Hepatocyte (in vitro differentiated cells): Measurements from ENCODE around the gene ADORA1. TPM values are rescaled to one million over a fixed set of nuclear protein-coding genes. Genes with fewer than 3 reads are reported as not detected.

Experiments used
- DNase-seq: peaks from one replicate; pipeline ENCODE4 v3.0.0-alpha.2; 2016; ENCODE audit warnings: low spot score
- H2AFZ ChIP-seq: fragments of 200-600 bp; sonication (generic); 2 replicates; pipeline ENCODE4 v1.6.0; 2016; ENCODE audit warnings: antibody characterized with exemption, mild to moderate bottlenecking
- H3K27ac ChIP-seq: fragments of 200-600 bp; sonication (generic); 2 replicates; pipeline ENCODE4 v1.5.1; 2016; ENCODE audit warnings: mild to moderate bottlenecking
- H3K27me3 ChIP-seq: fragments of 200-600 bp; sonication (generic); 2 replicates; pipeline ENCODE4 v1.6.1; 2016
- H3K36me3 ChIP-seq: fragments of 200-600 bp; sonication (generic); replicated peaks from 2 replicates; pipeline ENCODE4 v1.5.1; 2016; ENCODE audit warnings: low read depth; ENCODE audit not compliant: insufficient read depth
- H3K4me1 ChIP-seq: fragments of 200-600 bp; sonication (generic); 2 replicates; pipeline ENCODE4 v1.5.1; 2016; ENCODE audit warnings: mild to moderate bottlenecking, moderate library complexity; ENCODE audit not compliant: insufficient read depth
- H3K4me2 ChIP-seq: fragments of 200-600 bp; sonication (generic); 2 replicates; pipeline ENCODE4 v1.6.0; 2016
- H3K4me3 ChIP-seq: fragments of 200-600 bp; sonication (generic); 2 replicates; pipeline ENCODE4 v1.5.1; 2016; ENCODE audit warnings: mild to moderate bottlenecking
- H3K79me2 ChIP-seq: fragments of 200-600 bp; sonication (generic); 2 replicates; pipeline ENCODE4 v1.6.0; 2017; ENCODE audit warnings: mild to moderate bottlenecking
- H3K9me2 ChIP-seq: fragments of 200-600 bp; sonication (generic); replicated peaks from 2 replicates; pipeline ENCODE4 v1.6.0; 2017; ENCODE audit warnings: mild to moderate bottlenecking; ENCODE audit not compliant: insufficient read depth
- H3K9me3 ChIP-seq: fragments of 200-600 bp; sonication (generic); 2 replicates; pipeline ENCODE4 v1.5.1; 2016; ENCODE audit warnings: low read depth, mild to moderate bottlenecking
- H4K20me1 ChIP-seq: fragments of 200-600 bp; sonication (generic); 2 replicates; pipeline ENCODE4 v1.6.0; 2016; ENCODE audit warnings: mild to moderate bottlenecking; ENCODE audit not compliant: insufficient read depth, poor library complexity, severe bottlenecking
- EZH2 ChIP-seq: fragments of 200-600 bp; sonication (generic); IDR thresholded peaks from 2 replicates; pipeline ENCODE4 v1.6.1; 2016; ENCODE audit warnings: antibody characterized with exemption, mild to moderate bottlenecking, borderline replicate concordance
- EZH2phosphoT487 ChIP-seq: fragments of 200-600 bp; sonication (generic); IDR thresholded peaks from one replicate; pipeline ENCODE4 v1.6.1; 2018; ENCODE audit warnings: antibody characterized with exemption, mild to moderate bottlenecking, low read depth, moderate library complexity; ENCODE audit not compliant: unreplicated experiment, severe bottlenecking
- WGBS: methylation state at CpG from one replicate; pipeline ENCODE4 v1.1.6; 2016; ENCODE audit warnings: low lambda C conversion rate; ENCODE audit errors: missing lambda C conversion rate; 5-methylcytosine and 5-hydroxymethylcytosine counted together
- polyA plus RNA-seq: library from polyadenylated mRNA; unstranded; fragments of >200 nt; fragmentation: Nextera tagmentation; extraction: Ambion mirVana; gene quantifications from 2 replicates; pipeline ENCODE4 v1.2.1, GENCODE V29; 2016
- total RNA-seq: library from RNA; depleted of rRNA; stranded (reverse); fragments of >200 nt; gene quantifications from 2 replicates; pipeline ENCODE4 v1.2.3, GENCODE V29; 2014
- TF ChIP-seq, protein P1 (sequence below): fragments of 200-600 bp; sonication (generic); IDR thresholded peaks from 2 replicates; pipeline ENCODE4 v1.5.1; 2016; ENCODE audit warnings: antibody characterized with exemption, mild to moderate bottlenecking; ENCODE audit not compliant: poor library complexity

ADORA1 gene
- total and polyA plus RNA-seq, 2 experiments from 2014 or later: 2.0 to 2.3 TPM

DNA sequence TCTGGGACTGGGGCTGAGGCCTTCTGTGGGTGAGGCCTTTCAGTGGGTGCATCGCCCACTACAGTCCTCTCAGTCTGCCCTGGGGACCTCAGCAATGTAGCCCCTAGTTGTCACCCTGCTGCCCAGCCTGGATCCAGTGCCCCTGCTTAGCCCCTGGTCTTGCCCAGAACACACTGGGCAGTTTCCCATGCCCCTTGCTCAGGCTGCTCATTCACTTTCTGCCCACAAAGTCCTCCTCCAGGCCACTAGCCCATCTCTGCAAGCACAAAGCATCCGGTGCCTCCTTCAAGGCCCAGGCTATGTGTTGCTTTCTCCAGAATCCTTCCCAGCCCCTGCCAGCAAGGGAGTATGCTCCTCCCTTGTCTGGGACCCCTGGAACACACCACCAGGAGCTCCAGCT lies 5.4 kb upstream of the ADORA1 start:
- Histone ChIP-seq H3K9me2 (no peaks in the 10 kb centered on the region), H4K20me1 (no peaks in the 10 kb centered on the region), H2AFZ (no peak overlapping the region), H3K36me3 (no peaks in the 10 kb centered on the region), H3K9me3 (no peaks in the 10 kb centered on the region), H3K4me3 (no peak overlapping the region), H3K27me3 (peaks cover 22% of the 10 kb centered on the region), H3K79me2 (no peaks in the 10 kb centered on the region), H3K4me1 (peaks cover 5% of the 10 kb centered on the region), H3K27ac (no peak overlapping the region), H3K4me2 (no peak overlapping the region)
- WGBS: 93% methylated on average over 2 of the region's 2 CpGs
- TF ChIP-seq EZH2 (no peak), EZH2phosphoT487 (no peak)
- TF ChIP-seq, protein P1, sequence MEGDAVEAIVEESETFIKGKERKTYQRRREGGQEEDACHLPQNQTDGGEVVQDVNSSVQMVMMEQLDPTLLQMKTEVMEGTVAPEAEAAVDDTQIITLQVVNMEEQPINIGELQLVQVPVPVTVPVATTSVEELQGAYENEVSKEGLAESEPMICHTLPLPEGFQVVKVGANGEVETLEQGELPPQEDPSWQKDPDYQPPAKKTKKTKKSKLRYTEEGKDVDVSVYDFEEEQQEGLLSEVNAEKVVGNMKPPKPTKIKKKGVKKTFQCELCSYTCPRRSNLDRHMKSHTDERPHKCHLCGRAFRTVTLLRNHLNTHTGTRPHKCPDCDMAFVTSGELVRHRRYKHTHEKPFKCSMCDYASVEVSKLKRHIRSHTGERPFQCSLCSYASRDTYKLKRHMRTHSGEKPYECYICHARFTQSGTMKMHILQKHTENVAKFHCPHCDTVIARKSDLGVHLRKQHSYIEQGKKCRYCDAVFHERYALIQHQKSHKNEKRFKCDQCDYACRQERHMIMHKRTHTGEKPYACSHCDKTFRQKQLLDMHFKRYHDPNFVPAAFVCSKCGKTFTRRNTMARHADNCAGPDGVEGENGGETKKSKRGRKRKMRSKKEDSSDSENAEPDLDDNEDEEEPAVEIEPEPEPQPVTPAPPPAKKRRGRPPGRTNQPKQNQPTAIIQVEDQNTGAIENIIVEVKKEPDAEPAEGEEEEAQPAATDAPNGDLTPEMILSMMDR: no peak
- no peak for DNase-seq

DNA sequence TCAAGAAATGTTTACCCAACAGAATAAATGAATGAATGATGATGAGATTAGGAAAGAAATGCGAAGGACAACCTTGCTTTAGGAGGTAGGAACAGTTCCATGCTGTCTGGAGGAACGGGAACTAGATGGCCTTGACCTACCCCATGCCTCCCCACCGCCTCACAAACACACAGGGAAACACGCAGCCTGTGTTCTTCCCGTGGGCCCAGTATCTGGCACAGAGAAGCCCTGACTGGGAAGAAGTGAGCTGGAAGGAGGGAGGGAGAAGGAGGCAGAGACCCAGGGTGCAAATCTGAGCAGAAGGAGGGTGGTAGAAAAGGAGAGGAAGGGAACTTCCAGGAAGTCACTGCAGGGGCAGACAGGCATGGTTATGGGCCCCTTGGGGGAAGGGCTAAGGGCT lies 3.5 kb upstream of the ADORA1 start:
- Histone ChIP-seq H3K4me3 (no peak overlapping the region), H3K9me2 (no peaks in the 10 kb centered on the region), H3K36me3 (no peaks in the 10 kb centered on the region), H2AFZ (no peak overlapping the region), H3K27me3 (peaks cover 25% of the 10 kb centered on the region), H3K9me3 (no peaks in the 10 kb centered on the region), H3K4me1 (peaks cover 13% of the 10 kb centered on the region), H4K20me1 (no peaks in the 10 kb centered on the region), H3K4me2 (no peak overlapping the region), H3K27ac (no peak overlapping the region), H3K79me2 (no peaks in the 10 kb centered on the region)
- 74% methylated on average over 5 of the region's 5 CpGs for WGBS
- no peak for TF ChIP-seq EZH2
- TF ChIP-seq EZH2phosphoT487: no peak
- TF ChIP-seq, protein P1: no peak
- DNase-seq: no peak

DNA sequence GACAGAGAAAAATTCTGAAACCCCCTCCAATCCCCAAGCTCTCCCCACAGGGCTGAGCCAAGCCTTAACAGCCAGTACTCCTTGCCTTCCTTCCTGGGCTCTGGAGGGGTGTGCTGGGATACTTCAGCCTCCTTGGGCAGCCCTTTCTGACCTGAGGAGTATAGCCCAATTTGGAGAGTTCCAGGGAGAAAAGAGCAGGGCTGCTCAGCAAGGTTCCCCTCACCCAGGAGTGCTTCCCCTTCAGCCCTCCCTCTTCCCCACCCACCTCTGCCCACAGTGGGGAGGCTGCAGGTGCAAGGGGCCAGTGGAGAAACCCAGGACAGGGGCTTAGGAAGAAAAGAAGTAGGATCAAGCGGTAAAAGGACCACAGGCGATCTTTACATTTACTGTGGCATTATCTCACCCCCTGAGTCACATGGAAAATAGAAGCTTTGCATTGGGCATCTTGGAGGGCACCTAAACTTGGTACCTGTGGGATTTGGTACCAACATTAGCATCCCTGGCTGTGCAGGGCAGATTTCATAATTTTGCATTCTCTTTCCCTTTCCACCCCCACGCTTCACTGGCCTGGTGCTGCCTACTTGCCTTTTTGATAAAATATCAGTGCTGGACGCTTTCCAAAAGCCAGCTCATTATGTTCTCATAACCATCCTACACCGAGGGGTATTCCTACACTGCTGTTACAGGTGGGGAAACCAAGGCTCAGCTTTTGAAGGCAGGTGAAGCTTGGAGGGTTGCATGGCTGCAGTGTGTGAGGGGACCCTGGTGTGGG lies 2.8 kb upstream of the ADORA1 start:
- Histone ChIP-seq H3K9me3 (no peaks in the 10 kb centered on the region), H3K27me3 (peaks cover 25% of the 10 kb centered on the region), H2AFZ (no peak overlapping the region), H3K4me2 (no peak overlapping the region), H4K20me1 (no peaks in the 10 kb centered on the region), H3K27ac (no peak overlapping the region), H3K4me3 (no peak overlapping the region), H3K79me2 (no peaks in the 10 kb centered on the region), H3K36me3 (no peaks in the 10 kb centered on the region), H3K4me1 (peaks cover 13% of the 10 kb centered on the region), H3K9me2 (no peaks in the 10 kb centered on the region)
- 77% methylated on average over 5 of the region's 5 CpGs for WGBS
- TF ChIP-seq, protein P1: no peak
- no peak for TF ChIP-seq EZH2phosphoT487
- TF ChIP-seq EZH2: no peak
- no peak for DNase-seq
